Measurements from ENCODE around the gene TNFAIP8L2. TPM values are rescaled to one million over a fixed set of nuclear protein-coding genes. Genes with fewer than 3 reads are reported as not detected.

TNFAIP8L2 gene
- total RNA-seq, 1 experiment from 2014 or later = not detected

DNA sequence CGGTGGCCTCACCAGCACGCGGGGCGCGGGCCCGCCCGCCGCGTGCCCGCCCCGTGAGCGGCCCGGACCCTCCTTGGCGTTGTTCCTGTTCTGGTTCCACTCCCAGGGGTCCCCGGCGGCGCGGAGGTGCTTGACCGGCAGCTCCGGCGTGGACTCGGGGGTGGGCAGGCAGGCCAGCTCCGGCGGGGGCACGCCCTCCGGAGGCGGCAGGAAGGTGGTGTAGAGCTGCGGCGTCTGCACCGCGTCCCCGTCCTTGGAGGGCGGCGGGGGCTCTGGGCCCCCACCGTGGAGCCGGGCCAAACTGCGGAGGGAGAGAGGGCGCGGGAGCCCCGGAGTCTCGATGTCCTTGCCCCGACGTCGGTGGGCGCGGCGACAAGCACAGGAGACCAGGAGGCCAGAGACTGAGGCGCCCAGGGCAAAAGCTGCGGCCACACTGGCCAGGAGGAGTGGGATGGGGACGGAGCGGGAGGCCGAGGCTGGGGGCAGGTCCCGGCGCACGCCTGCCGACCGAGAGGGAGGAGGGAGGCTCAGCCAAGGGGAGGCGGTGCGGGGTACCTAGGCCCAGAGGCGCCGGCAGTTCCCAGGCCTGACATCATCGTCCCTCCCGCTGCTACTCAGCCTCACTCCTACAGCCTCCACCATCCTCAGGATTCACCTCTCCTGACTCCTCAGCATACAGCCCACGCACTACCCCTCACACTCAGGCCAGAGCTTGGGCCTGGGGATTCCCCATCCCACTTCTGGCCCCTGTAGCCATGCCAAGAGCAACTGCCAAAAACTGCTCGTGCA is 23.2 kb upstream of the TNFAIP8L2 start:
- no peak overlapping the region for H3T11ph ChIP-seq (ENCODE audit: low read length)
- Mint-ChIP-seq H3K4me1 (peaks cover 14 to 25% of the 10 kb centered on the region in 2 experiments), H3K36me3 (ENCODE audit: insufficient read depth in 1 of 3, low read depth in 3 of 3) (peaks cover 15 to 40% (median 33%) of the 10 kb centered on the region in 3 experiments), H3K4me3 (peak overlapping the region in 1 of 2 experiments; percentile 14; a peak in 2 of 5 replicates), H3K9me3 (no peaks in the 10 kb centered on the region), H3K27ac (no peak overlapping the region), H3K27me3 (ENCODE audit: low read depth) (peaks cover 12% of the 10 kb centered on the region)
- H3K18ac ChIP-seq (ENCODE audit: insufficient read length, low read depth, low read length) = no peak overlapping the region
- H3K79me1 ChIP-seq (ENCODE audit: insufficient read depth, low read depth, low read length, poor library complexity, severe bottlenecking) = no peaks in the 10 kb centered on the region
- H3K9me3 ChIP-seq (ENCODE audit: control insufficient read depth, low read depth, low read length) = no peaks in the 10 kb centered on the region
- no peak overlapping the region for H4K5ac ChIP-seq (ENCODE audit: insufficient read length, low read depth, low read length)
- TF ChIP-seq, protein P1, sequence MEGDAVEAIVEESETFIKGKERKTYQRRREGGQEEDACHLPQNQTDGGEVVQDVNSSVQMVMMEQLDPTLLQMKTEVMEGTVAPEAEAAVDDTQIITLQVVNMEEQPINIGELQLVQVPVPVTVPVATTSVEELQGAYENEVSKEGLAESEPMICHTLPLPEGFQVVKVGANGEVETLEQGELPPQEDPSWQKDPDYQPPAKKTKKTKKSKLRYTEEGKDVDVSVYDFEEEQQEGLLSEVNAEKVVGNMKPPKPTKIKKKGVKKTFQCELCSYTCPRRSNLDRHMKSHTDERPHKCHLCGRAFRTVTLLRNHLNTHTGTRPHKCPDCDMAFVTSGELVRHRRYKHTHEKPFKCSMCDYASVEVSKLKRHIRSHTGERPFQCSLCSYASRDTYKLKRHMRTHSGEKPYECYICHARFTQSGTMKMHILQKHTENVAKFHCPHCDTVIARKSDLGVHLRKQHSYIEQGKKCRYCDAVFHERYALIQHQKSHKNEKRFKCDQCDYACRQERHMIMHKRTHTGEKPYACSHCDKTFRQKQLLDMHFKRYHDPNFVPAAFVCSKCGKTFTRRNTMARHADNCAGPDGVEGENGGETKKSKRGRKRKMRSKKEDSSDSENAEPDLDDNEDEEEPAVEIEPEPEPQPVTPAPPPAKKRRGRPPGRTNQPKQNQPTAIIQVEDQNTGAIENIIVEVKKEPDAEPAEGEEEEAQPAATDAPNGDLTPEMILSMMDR (conservative IDR thresholded peaks at IDR 0.05) = no peak
- no CpG with 5 or more reads among the region's 65 CpGs for WGBS (ENCODE audit: extremely low coverage, insufficient read length, low lambda C conversion rate)
- H3K79me2 ChIP-seq (ENCODE audit: insufficient read depth, low read length) = no peaks in the 10 kb centered on the region
- H2BK5ac ChIP-seq (ENCODE audit: insufficient read length, low read length) = no peak overlapping the region
- no peak overlapping the region for H2BK12ac ChIP-seq (ENCODE audit: insufficient read length, low read depth, low read length)
- no peak overlapping the region for H3K9ac ChIP-seq (ENCODE audit: extremely low read depth, insufficient read length, low read length)
- no peak overlapping the region for H2BK20ac ChIP-seq (ENCODE audit: low read depth, low read length, poor library complexity, severe bottlenecking)
- no peaks in the 10 kb centered on the region for H4K20me1 ChIP-seq (ENCODE audit: control insufficient read depth, insufficient read depth, insufficient read length)
- no peaks in the 10 kb centered on the region; the same call in 1 of the 2 replicates for H3K27me3 ChIP-seq (ENCODE audit: insufficient read depth, low read length)
- DNase-seq = peak; percentile 64
- H3K4ac ChIP-seq (ENCODE audit: low read depth, low read length) = no peak overlapping the region
- H2AFZ ChIP-seq (ENCODE audit: low read length) = no peak overlapping the region
- no peak overlapping the region for H3K23ac ChIP-seq (ENCODE audit: insufficient read length, low read depth, low read length)
- H4K91ac ChIP-seq (ENCODE audit: insufficient read length, low read depth, low read length) = no peak overlapping the region
- H2BK15ac ChIP-seq (ENCODE audit: low read depth, low read length) = no peak overlapping the region
- peak overlapping the region; percentile 2 for H3K4me2 ChIP-seq (ENCODE audit: insufficient read depth, insufficient read length, low read length)
- peaks cover 15% of the 10 kb centered on the region for H3K23me2 ChIP-seq (ENCODE audit: insufficient read length, low read depth, low read length, poor library complexity, severe bottlenecking)
- H3K14ac ChIP-seq (ENCODE audit: insufficient read depth, low read length) = no peak overlapping the region
- no peak overlapping the region for H2BK120ac ChIP-seq (ENCODE audit: low read depth, low read length, poor library complexity, severe bottlenecking)
- H3K27ac ChIP-seq (ENCODE audit: insufficient read length, low read depth, low read length) = no peak overlapping the region
- H3K56ac ChIP-seq (ENCODE audit: insufficient read length, low read depth, low read length) = no peak overlapping the region
- no peak overlapping the region for H4K8ac ChIP-seq (replicated peaks; ENCODE audit: insufficient read length, low read depth, low read length)
- no peak overlapping the region for H2AK5ac ChIP-seq (ENCODE audit: insufficient read length, low read length)
- H3K4me1 ChIP-seq (ENCODE audit: insufficient read depth, low read length) = no peaks in the 10 kb centered on the region
